HG03135 (cell line): ENCODE measurements around the gene PHLDB3.

Experiments
- ATAC-seq: cut with Tn5 transposase; IDR thresholded peaks from one replicate; pipeline ENCODE4 v1.9.1; 2021; ENCODE audit warnings: mild to moderate bottlenecking, moderate library complexity; ENCODE audit not compliant: unreplicated experiment

The PHLDB3 gene

GRCh38 chr19:43471091-43471490 is 33.5 kb downstream of the PHLDB3 start:
- no peak for ATAC-seq

- ATAC-seq: no peak
Observed at GRCh38 chr19:43470288-43470687, 34.3 kb downstream of the PHLDB3 start.

DNA sequence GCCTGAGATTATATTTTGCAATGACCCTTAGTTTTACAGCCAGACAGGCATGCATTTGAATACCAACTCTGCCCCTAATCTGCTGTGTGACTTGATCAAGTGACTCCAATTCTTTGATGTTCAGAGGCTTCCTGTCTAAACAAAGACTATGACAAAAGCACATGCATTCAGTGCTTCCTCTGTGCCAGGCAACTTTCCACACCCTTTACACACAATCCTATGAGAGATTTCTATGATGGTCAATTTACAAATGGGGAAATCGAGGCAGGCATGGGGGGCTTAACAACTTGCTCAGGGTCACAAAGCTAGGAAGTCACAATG is 35.4 kb downstream of the PHLDB3 start:
- ATAC-seq: no peak

GRCh38 chr19:43468354-43469159 is 36.0 kb downstream of the PHLDB3 start:
- no peak for ATAC-seq

- no peak for ATAC-seq
Observed at GRCh38 chr19:43467730-43468129, 36.8 kb downstream of the PHLDB3 start.

DNA sequence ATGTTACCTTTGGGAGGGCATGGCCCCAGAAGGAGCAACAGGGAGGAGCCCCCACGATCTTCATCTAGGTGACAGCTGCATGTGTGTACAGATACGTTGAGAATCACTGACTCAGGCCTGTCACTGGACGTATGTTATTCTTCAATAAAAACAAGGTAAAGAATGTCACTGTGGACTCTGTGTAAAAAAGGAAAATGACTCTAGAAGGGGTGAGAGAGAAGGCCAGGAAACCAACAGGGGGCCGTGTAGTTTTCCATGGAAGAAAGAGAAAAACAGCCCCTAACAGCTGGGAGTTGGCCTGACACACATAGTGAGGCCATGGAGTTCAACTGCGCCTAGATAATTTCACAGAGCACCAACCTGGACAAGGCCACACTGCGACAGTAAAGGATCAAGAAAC is 37.3 kb downstream of the PHLDB3 start:
- no peak for ATAC-seq

GRCh38 chr19:43466793-43467192 is 37.8 kb downstream of the PHLDB3 start:
- no peak for ATAC-seq

DNA sequence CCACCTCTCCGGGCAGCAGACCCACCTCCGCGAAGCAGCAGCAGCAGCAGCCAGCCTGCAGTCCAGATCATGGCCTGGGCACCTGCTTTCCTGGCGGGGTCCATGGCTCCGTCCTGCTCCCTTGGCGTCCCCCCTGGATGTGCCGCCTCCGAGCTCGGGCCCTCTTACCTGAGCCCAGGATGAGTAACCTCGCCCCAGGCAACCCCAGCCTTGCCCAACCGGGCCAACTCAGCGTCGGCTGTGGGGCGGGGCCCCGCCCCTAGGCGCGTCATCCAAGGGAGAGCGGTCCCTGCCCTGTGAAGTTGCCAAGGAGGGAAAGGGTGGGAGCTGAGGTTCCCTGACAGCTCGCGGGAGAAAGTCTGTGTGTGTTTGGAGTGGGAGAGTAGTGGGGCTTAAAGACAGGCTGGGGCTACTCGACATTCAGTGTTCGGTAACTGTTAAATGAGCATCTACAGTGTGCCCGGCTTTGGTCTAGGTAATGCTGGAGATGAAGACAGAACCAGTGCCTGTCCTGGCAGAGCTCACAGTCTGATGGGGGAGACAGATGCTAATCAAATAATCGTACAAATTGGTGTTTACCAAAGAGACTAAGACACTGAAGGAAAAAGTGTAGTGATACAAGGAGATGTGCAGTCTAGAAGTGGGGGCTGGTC is 39.0 kb downstream of the PHLDB3 start, which contains the start of gene LYPD3:
Gene LYPD3 (minus strand): TSS at position 141 of the 653 bp plus-strand sequence. CDS start 37 bp downstream, at position 104.
- ATAC-seq: no peak

DNA sequence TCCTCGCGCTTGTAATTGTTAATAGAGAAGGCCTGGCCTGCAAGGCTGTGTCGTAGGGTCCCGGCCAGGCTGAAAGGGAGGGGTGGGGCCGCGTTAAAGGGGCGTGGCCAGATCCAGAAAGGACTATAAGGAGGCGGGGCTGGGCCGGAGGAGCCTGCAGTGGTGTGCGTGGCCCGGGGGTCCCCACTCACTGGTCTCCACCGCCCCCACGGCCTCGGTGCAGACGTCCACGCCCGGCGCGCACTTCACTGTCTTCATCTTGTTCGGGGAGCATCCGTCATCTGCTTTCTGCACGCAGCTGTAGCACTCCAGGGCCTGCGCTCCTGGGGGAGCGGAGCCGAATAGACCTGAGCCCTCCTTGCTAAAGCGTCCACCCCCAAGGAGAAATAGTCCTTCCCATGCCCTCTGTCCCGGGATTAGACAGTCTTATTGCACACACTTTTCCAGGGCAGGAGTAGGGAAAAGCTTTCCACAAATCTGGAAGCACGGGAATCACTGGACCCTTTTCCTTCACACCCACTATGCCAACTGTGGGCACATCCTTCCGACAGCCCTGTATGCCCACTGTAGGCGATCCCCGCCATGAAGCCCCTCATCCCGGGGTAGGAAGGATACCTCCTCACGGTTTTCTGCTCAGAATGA is 40.3 kb downstream of the PHLDB3 start:
- no peak for ATAC-seq

- peak; percentile 79 for ATAC-seq
Observed at GRCh38 chr19:43463381-43464133, 41.0 kb downstream of the PHLDB3 start.

DNA sequence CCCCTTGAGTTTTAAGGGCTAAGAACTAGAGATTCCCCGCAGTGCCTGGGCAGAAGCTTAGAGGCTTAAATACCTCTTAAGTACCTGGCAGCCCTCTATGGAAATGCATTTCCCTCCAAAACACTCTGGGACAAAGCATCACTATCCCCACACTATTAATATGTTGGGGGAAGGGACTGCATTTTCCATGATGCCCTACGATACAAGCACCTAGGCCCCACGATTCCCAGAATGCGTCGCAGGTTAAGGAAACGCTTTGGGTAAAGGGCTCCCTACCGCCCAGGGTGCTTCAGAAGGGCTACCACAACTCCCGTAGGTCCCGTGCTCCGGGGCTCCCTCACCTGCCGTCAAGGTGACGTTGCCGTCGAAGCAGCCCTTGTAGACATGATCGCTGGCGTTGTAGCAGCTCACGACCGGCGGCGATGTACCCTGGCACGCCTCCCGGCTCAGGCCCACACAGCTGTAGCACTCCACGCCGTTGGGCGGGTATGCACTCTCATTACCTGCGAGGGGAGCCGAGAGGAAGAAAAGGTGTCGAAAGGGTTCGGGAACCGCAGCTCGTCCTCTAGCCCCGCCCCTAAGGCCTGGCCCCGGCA is 41.7 kb downstream of the PHLDB3 start:
- no peak for ATAC-seq

DNA sequence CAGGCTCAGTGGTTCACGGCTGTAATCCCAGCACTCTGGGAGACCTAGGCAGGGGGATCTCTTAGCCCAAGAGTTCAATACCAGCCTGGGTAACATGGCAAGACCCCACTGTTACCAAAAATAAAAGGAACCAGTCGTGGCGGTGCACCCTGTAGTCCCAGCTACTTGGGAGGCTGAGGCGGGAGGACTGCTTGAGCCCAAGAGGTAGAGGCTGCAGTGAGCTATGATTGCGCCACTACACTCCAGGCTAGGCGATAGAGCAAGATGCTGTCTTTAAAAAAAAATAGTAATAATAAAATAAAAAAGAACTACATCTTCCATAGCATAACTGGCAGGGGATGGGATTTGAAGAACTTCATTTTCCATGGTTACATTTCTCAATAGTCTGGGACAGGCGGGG is 42.2 kb downstream of the PHLDB3 start:
- no peak for ATAC-seq

GRCh38 chr19:43461303-43461702 is 43.2 kb downstream of the PHLDB3 start:
- ATAC-seq: no peak

DNA sequence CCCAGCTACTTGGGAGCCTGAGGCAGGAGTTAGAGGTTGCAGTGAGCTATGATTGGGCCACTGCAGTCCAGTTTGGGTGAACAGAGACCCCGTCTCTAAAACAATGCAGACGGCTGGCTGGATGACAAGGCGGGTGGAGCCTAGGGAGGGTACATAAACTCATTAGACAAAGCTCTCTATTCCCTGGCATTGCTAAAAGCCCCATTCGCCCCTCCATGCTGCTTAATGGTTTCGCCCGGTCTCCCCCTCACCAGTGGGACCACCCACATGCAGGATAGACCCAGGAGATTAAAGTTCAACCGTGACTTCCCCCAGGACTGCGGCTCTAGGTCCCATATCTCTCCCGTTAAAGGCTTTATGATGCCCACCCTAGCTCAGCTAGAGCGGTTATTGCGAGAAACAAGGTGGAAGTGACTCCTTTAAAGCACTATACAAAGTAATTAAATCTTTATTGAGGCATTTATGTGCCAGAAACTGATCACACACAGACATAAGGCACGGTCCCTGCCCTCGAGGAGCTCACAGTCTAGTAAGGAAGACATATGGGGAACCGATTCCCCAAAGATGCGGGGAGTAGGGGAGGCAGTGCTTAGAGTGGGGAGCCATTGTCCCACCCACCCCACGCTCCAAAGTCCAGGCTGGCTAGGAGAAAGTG is 44.1 kb downstream of the PHLDB3 start:
- no peak for ATAC-seq

GRCh38 chr19:43457809-43458208 is 46.7 kb downstream of the PHLDB3 start:
- ATAC-seq: no peak

GRCh38 chr19:43455321-43456113 is 49.0 kb downstream of the PHLDB3 start:
- ATAC-seq: no peak

- no peak for ATAC-seq
Observed at GRCh38 chr19:43454031-43454430, 50.5 kb downstream of the PHLDB3 start.

- ATAC-seq: no peak
Observed at GRCh38 chr19:43452582-43452981, 52.0 kb downstream of the PHLDB3 start.

DNA sequence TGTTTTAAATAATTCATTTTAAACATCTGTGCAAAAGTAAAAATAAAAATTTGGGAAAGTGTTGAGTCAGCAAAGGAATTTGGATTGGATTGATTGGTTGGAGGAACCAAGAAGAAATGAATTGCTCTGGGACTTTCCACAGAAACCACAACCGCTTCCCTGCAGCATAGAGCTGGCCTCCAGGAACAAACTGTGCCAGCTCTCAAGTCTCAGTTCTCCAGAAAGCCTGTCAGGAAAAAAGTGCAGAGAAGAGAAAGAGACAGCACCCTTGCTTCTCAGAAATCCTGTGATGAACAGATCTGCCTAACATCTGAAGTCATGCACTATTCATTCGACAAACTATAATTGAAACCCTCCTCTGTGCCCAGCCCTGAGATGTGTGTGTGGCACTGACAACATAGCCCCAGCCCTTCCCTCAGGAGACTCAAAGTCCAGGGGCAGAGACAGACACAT is 54.0 kb downstream of the PHLDB3 start:
- ATAC-seq: no peak
